Parathyroid adenoma (tissue), 2 donors: ENCODE results near the gene C17orf113.

ENCODE experiments used
- H2AFZ ChIP-seq: fragments of 300-600 bp; sonication (generic); one replicate; pipeline ENCODE4 v1.7.0; 2017; ENCODE audit warnings: antibody characterized with exemption, mild to moderate bottlenecking
- H3K27ac ChIP-seq: fragments of 300-600 bp; sonication (generic); one replicate; pipeline ENCODE4 v1.7.0; 2017
- H3K27me3 ChIP-seq: fragments of 300-600 bp; sonication (generic); one replicate; pipeline ENCODE4 v1.7.0; 2017; ENCODE audit warnings: low read length; ENCODE audit not compliant: control insufficient read depth, insufficient read depth
- H3K36me3 ChIP-seq: fragments of 300-600 bp; sonication (generic); one replicate; pipeline ENCODE4 v1.7.0; 2017; ENCODE audit warnings: low read length; ENCODE audit not compliant: control insufficient read depth, insufficient read depth
- H3K4me1 ChIP-seq: fragments of 300-600 bp; sonication (generic); one replicate; pipeline ENCODE4 v1.7.0; 2017; ENCODE audit warnings: control low read depth
- H3K4me2 ChIP-seq: fragments of 300-600 bp; sonication (generic); one replicate; pipeline ENCODE4 v1.7.0; 2017; ENCODE audit warnings: low read length
- H3K4me3 ChIP-seq: fragments of 300-600 bp; sonication (generic); one replicate; pipeline ENCODE4 v1.7.0; 2017; ENCODE audit warnings: low read depth, low read length
- H3K79me2 ChIP-seq: fragments of 300-600 bp; sonication (generic); one replicate; pipeline ENCODE4 v1.7.0; 2017; ENCODE audit warnings: control low read depth
- H3K9ac ChIP-seq: fragments of 300-600 bp; sonication (generic); one replicate; pipeline ENCODE4 v1.7.0; 2017; ENCODE audit warnings: mild to moderate bottlenecking
- H3K9me3 ChIP-seq: fragments of 300-600 bp; sonication (generic); one replicate; pipeline ENCODE4 v1.7.0; 2017; ENCODE audit warnings: low read length; ENCODE audit not compliant: control insufficient read depth
- TF ChIP-seq, protein P1 (sequence below): fragments of 300-600 bp; sonication (generic); IDR thresholded peaks from one replicate; pipeline ENCODE4 v1.7.0; 2017; ENCODE audit warnings: antibody characterized with exemption, mild to moderate bottlenecking
- donor health status: primary hyperparathyroidism.

The C17orf113 gene

GRCh38 chr17:42058063-42058462 lies 7.7 kb upstream of the C17orf113 start:
- TF ChIP-seq, protein P1, sequence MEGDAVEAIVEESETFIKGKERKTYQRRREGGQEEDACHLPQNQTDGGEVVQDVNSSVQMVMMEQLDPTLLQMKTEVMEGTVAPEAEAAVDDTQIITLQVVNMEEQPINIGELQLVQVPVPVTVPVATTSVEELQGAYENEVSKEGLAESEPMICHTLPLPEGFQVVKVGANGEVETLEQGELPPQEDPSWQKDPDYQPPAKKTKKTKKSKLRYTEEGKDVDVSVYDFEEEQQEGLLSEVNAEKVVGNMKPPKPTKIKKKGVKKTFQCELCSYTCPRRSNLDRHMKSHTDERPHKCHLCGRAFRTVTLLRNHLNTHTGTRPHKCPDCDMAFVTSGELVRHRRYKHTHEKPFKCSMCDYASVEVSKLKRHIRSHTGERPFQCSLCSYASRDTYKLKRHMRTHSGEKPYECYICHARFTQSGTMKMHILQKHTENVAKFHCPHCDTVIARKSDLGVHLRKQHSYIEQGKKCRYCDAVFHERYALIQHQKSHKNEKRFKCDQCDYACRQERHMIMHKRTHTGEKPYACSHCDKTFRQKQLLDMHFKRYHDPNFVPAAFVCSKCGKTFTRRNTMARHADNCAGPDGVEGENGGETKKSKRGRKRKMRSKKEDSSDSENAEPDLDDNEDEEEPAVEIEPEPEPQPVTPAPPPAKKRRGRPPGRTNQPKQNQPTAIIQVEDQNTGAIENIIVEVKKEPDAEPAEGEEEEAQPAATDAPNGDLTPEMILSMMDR = no peak
- no peaks in the 10 kb centered on the region for H3K27me3 ChIP-seq
- H3K36me3 ChIP-seq = no peaks in the 10 kb centered on the region

GRCh38 chr17:42056635-42057034 lies 6.2 kb upstream of the C17orf113 start:
- H3K9ac ChIP-seq = no peak overlapping the region
- no peaks in the 10 kb centered on the region for H3K79me2 ChIP-seq
- TF ChIP-seq, protein P1 = no peak
- no peaks in the 10 kb centered on the region for H3K36me3 ChIP-seq
- H2AFZ ChIP-seq = no peak overlapping the region
- no peaks in the 10 kb centered on the region for H3K9me3 ChIP-seq
- no peak overlapping the region for H3K4me3 ChIP-seq
- no peaks in the 10 kb centered on the region for H3K4me1 ChIP-seq
- no peaks in the 10 kb centered on the region for H3K27me3 ChIP-seq
- H3K27ac ChIP-seq = no peak overlapping the region
- no peak overlapping the region for H3K4me2 ChIP-seq

More at GRCh38 chr17:42058063-42058462, 7.7 kb upstream of the C17orf113 start:
- no peaks in the 10 kb centered on the region for H3K4me1 ChIP-seq
- H3K4me3 ChIP-seq = no peak overlapping the region
- H3K9me3 ChIP-seq = no peaks in the 10 kb centered on the region
- no peaks in the 10 kb centered on the region for H3K79me2 ChIP-seq
- H3K9ac ChIP-seq = no peak overlapping the region
- no peak overlapping the region for H3K4me2 ChIP-seq
- H3K27ac ChIP-seq = no peak overlapping the region
- no peak overlapping the region for H2AFZ ChIP-seq

DNA sequence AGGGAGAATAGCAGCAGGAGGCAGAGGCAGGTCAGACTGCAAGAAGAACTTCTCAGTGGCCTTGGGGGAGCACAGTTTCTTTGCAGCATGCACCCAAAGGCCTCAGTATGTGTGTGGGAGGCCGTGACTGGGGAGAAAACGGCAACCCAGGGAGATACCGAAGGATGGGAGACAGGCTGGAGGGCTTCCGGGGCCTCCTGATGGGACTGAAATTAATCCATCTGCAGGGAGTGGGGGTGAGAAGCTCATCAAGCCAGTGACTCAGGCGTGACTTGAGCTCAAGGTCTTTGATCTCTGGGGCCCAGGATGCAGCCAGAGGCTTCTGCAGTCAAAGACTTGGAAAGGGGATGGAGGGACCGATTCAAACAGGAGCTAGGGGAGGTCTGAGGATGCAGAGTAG lies 5.1 kb upstream of the C17orf113 start:
- Histone ChIP-seq H3K79me2 (no peaks in the 10 kb centered on the region), H3K4me3 (no peak overlapping the region), H3K27me3 (no peaks in the 10 kb centered on the region), H3K36me3 (no peaks in the 10 kb centered on the region), H3K4me2 (no peak overlapping the region), H3K27ac (no peak overlapping the region), H3K9me3 (no peaks in the 10 kb centered on the region), H2AFZ (no peak overlapping the region), H3K9ac (no peak overlapping the region), H3K4me1 (no peaks in the 10 kb centered on the region)
- TF ChIP-seq, protein P1 = no peak

DNA sequence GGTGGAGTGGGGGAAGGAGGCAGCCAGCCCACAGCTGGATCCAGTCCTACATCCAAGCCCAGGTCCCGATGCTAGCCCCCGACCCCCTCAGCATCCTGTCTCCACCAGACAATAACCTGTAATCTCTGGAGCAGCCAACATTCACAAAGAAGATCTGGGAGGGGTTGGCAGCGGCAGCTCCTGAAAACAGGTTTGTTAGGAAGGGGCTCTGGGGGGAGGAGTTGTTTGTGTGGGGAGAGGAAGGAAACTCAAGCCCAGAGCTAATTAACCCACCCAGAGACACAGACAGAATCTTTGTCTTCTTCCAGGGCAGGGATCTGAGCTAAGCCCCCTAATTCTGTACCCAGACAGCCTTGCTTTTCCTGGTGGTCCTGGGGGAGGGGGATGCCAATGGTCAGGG lies 4.6 kb upstream of the C17orf113 start:
- no peaks in the 10 kb centered on the region for H3K79me2 ChIP-seq
- no peaks in the 10 kb centered on the region for H3K36me3 ChIP-seq
- H3K27ac ChIP-seq = no peak overlapping the region
- TF ChIP-seq, protein P1 = no peak
- H2AFZ ChIP-seq = no peak overlapping the region
- H3K4me3 ChIP-seq = no peak overlapping the region
- no peaks in the 10 kb centered on the region for H3K9me3 ChIP-seq
- no peaks in the 10 kb centered on the region for H3K27me3 ChIP-seq
- no peaks in the 10 kb centered on the region for H3K4me1 ChIP-seq
- H3K9ac ChIP-seq = no peak overlapping the region
- no peak overlapping the region for H3K4me2 ChIP-seq

DNA sequence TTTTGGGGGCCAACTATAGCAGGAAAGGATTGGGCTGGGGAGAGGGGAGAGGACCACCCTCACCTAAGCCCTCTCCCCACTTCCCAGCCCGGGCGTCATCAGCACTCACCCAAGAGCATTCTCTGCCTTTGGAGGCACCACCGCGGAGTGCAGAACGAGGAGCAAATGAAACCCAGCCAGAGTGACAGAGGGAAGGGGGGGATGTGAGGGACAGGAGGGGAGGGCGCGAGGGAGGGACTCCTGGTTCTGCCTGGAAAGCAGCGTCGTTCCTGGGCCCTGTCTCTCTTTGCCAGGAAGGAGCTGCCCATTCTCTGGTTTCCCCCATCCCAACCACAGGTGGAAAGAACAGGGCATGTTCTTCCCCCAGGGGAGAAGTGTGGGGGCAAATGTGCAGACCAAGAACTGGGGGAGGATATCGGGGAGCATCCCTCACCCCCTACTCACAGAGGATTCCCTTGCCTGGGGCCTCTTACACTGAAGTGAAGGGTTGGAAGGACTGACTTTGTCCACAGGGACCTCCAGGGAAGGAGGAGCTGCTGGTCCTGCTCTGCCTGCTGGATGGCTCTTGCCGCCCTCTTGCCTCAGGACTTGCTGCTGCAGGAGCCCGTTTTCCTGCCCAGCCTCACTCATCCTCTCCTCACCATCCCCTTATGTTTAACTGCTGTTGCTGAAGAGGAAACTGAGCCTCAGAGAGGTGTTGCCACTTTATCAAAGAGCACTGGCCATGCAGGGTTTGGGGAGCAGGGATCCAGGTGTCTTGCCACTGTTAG lies 3.5 kb upstream of the C17orf113 start:
- Histone ChIP-seq H3K79me2 (no peaks in the 10 kb centered on the region), H3K4me1 (peaks cover 4% of the 10 kb centered on the region), H3K4me3 (no peak overlapping the region), H3K27ac (no peak overlapping the region), H3K27me3 (no peaks in the 10 kb centered on the region), H3K36me3 (no peaks in the 10 kb centered on the region), H3K9ac (no peak overlapping the region), H3K9me3 (no peaks in the 10 kb centered on the region), H3K4me2 (no peak overlapping the region), H2AFZ (no peak overlapping the region)
- TF ChIP-seq, protein P1 = no peak
